A172 (cell line): ENCODE results near the gene TM4SF1. TPM values are rescaled to one million over a fixed set of nuclear protein-coding genes. Genes with fewer than 3 reads are reported as not detected.

Experiments
- DNase-seq: peaks from one replicate; pipeline ENCODE4 v3.0.0-alpha.2; 2015; ENCODE audit warnings: low spot score
- total RNA-seq: library from RNA; depleted of rRNA; stranded (reverse); fragments of >200 nt; shearing (Covaris generic); gene quantifications from 2 replicates; pipeline ENCODE4 v1.2.3, GENCODE V29; 2014; rRNA removed

TM4SF1 gene
- total RNA-seq: 154 and 177 TPM in 2 replicates

- DNase-seq: peak; percentile 97
Measured at GRCh38 chr3:149377408-149378364, at the start of gene TM4SF1. Gene TM4SF1, minus strand, starts transcription at chr3:149377649. Its CDS starts 102 bp downstream, at chr3:149377547.

GRCh38 chr3:149426325-149426724 lies 48.9 kb upstream of the TM4SF1 start:
- DNase-seq: no peak

DNA sequence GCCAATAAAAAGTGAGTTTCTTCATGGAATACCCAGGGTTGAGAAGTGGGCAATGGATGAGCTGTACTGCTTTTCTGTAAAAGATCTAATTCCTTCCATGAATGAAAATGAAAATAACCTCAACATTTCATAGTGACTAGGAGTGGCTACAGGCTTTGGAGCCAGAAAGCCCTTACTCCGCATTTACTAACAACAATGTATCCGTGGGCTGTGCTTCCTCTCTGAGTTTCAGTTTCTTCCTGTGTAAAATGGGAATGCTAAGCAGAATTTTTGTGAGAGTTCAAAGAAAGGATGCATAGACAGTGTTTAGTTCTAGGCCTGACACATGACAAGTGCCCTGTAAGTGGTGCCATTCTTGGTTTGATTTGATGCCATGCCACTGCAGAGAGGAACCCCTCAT lies 47.5 kb upstream of the TM4SF1 start:
- DNase-seq: no peak

GRCh38 chr3:149421764-149422163 lies 44.3 kb upstream of the TM4SF1 start:
- DNase-seq: no peak

DNA sequence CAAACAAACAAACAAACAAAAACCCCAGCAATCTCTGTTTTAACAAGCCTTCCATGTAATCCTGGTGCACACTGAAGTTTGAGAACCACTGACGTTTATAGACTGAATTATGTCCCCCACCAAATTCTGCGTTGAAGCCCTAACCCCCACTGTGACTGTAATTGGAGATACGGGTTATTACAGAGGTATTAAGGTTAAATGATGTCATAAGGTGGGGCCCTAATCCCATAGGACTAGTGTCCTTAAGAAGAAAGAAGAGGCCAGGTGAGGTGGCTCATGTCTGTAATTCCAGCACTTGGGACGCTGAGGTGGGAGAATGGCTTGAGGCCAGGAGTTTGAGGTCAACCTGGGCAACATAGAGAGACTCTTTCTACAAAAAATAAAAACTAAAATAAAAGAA lies 42.4 kb upstream of the TM4SF1 start:
- DNase-seq: no peak

DNA sequence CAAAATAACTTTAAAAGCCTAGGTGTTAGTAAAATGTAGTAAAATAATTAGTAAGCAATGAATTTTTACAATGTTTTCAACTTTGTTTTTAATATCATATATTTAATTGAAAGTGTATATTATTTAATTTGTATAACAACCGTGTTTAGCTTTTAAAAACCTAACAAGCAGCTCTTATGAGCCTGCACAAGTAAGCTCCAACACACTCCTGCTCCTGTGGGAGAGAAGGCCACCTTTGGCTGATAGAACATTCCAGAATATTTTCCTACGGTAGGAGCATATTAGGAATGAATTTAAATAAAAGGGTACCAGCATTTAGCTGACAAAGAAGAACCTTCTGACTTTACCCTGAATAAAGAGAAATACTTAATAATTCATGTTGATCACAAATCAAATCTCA lies 40.3 kb upstream of the TM4SF1 start:
- DNase-seq: no peak

DNA sequence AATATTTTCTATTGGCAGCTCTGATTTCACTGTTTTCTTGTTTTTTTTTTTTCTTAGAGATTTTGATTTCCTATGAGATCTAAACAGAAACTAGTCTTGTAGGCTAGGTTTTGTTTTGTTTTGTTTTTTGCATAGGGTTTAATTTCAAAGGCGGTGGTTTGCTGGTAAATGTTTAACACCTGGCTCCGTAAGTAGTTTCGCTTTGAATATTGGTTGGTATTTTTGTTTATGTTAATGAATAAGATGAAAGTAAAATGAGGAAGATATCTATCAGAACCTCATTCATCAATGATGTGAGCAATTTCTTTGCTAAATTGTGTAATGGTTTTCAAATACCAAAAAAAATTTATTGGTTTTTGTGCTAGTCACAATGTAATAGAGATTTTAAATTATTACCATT lies 39.7 kb upstream of the TM4SF1 start:
- DNase-seq: no peak

DNA sequence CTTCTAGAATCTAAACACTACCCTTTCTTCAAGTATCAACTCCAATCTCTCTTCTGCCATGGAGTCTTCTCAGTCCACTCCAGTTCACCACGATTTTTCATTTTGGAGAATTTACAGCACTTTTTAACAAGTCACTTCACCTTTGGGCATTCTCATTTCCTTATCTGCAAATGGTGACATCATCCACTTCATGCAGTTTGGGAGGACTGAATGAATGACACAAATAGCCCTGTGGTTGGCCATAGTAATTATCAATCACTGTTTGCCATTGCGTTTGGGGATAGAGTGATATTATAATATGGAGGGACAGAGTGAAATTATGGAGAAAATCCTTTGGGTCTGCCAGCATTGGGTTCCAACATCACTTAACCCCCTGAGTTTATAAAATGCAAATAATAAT lies 38.0 kb upstream of the TM4SF1 start:
- no peak for DNase-seq

DNA sequence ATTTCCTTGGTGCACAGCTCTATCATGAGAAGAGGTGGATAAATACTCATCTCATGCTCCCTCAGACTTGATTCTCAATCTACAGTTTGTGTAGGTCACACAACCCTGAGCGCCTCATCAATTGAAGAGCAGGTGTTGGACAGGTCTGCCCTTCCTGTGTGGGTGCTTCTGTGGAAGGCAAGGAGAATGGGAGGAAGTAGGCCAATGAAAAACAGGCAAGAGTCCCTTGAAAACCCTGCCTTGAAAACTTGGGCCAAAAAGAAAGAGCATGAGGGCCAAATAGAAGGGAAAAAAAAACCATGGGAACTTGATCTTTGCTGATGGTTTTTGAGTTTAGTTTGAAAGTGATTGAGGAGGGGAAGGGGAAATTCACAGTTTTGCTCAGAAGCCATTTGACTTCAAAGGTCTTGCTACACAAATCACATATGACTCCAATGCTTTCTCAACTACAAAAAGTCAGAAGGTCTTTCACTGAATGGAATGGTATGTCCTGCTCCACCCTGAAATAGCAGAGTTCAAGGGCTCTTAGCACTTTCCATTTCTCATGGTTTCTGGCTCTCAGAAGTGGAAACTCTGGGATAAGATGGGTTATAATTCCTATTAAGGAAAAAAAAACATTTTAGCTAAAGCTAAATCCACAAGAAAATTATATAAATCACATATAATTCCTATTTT lies 37.2 kb upstream of the TM4SF1 start:
- no peak for DNase-seq

GRCh38 chr3:149411583-149411982 lies 34.1 kb upstream of the TM4SF1 start:
- no peak for DNase-seq

DNA sequence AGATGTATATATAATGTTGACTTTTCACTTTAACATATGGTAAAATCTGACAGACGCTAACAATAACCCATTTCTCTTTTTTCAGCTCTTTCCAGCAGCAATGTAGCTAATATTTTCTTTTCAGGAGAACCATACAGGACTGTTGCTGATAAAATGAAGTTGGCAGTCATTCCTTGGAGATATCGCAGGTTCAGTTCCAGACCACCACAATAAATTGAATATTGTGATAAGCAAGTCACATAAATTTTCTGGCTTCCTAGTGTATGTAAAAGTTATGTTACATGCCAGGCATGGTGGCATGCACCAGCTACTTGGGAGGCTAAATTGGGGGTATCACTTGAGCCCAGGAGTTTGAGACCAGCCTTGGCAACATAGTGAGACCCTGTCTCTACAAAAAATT lies 31.9 kb upstream of the TM4SF1 start:
- no peak for DNase-seq

DNA sequence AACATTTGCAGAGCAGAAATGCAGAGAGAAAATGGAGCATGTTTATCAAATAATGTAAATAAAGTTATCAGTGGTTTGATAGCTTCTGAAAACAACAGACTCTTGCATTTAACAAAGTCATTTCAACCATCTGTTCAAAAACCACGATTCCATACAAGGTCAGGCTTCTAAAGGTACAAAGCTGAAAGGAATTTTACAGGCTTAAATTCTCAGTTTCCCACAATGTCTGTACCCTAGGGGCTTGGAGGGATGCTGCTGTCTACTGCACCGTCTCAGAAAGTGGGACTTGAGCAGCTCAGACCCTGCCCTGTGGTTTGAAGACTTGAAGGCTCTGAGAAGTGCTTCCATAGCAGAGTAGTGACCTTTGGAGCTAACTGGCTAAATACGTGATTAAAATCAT lies 30.4 kb upstream of the TM4SF1 start:
- DNase-seq: no peak

DNA sequence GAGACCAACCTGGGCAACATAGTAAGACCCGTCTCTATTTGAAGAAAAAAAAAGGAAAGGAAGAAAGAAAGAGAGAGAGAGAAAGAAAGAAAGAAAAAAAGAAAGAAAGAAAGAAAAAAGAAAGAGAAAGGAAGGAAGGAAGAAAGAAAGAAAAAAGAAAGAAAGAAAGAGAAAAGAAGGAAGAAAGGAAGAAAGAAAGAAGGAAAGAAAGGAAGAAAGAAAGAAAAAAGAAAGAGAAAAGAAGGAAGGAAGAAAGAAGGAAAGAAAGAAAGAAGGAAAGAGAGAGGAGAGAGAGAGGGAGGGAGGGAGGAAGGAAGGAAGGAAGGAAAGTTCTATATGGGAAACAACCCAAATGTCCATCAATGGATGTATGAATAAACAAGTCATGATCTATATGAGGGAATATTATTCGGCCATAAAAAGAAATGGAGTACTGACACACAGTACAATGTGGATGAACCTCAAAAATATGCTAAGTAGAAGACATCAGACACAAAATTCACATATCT lies 28.8 kb upstream of the TM4SF1 start:
- no peak for DNase-seq

- no peak for DNase-seq
Measured at GRCh38 chr3:149403443-149403842, 26.0 kb upstream of the TM4SF1 start.

GRCh38 chr3:149402481-149402880 lies 25.0 kb upstream of the TM4SF1 start:
- no peak for DNase-seq

- DNase-seq: no peak
Measured at GRCh38 chr3:149401926-149402310, 24.5 kb upstream of the TM4SF1 start.

DNA sequence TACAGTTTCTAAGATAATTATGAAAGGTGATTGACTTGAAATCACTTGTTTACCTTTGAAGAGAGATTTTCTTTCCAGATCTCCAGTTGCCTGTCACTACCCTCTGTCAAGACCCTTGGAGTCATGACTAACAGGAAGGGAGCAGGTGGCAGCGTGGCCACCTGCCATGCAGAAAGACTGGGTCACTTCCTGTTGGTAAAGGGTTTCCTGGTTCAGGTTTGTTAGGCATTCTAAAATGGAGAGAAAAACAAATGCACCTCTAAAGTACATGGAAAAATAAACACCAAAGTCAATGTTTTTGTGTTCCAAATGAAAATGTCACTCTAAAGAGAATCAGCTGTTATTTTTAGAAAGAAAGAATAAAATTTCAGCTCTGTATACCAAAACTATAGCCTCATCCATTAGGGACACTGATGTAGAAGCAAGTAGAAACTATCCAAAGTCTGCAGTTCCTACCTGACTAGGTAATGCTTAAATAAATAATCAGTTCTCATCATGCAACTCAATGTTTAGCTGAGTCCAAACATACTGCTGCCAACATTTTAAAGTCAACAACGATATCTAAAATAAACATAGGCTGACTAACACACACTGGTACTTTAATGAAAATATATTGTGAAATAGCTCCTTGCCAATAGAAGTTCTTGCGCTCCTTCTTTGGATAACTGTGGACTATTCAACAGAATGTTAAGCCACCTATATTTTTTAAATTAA lies 23.9 kb upstream of the TM4SF1 start:
- peak; percentile 55 for DNase-seq

GRCh38 chr3:149400645-149401044 lies 23.2 kb upstream of the TM4SF1 start:
- DNase-seq: no peak

- no peak for DNase-seq
Measured at GRCh38 chr3:149398296-149398695, 20.8 kb upstream of the TM4SF1 start.

- no peak for DNase-seq
Measured at GRCh38 chr3:149397528-149397927, 20.1 kb upstream of the TM4SF1 start.

DNA sequence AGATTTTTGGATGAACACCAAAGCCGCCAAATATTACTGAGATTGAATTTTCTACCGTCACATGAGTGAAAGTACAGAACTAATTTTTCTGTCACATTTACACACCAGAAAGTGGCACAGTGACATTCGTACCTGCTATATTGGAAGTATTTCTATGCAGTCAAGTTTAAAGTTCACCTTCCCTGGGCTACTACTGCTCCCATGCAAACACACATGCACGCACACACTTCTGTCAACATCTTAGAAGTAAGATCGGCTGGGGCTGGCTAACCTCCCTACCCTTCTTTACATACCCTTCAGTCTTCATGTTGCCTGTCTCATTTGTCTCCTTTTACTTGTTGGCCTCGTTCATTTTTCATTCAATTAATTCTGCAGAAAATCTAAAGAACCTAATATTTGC lies 19.0 kb upstream of the TM4SF1 start:
- DNase-seq: no peak
